ENCODE data around the gene MYH4. TPM values are rescaled to one million over a fixed set of nuclear protein-coding genes. Genes with fewer than 3 reads are reported as not detected.

The MYH4 gene
- total RNA-seq, 3 donors from 2014 or later = not detected

- no peaks in the 10 kb centered on the region for H3K9me3 ChIP-seq
- TF ChIP-seq CTCF (IDR thresholded peaks at IDR 0.05) (no peak), POLR2A (IDR thresholded peaks at IDR 0.05) (no peak), POLR2AphosphoS5 (IDR thresholded peaks at IDR 0.05) (no peak)
- no peak for DNase-seq (ENCODE audit: low spot score in 2 of 2)
- H3K4me3 ChIP-seq = no peak overlapping the region
- no peaks in the 10 kb centered on the region for H3K36me3 ChIP-seq
- H3K4me1 ChIP-seq = no peaks in the 10 kb centered on the region
- no peaks in the 10 kb centered on the region for H3K27me3 ChIP-seq
- no peak overlapping the region for H3K27ac ChIP-seq
- intact Hi-C loops (cut with DNase I; ENCODE audit: low total_unique reads) = no loop called here
Measured at GRCh38 chr17:10474536-10474935, 5.2 kb upstream of the MYH4 start.

DNA sequence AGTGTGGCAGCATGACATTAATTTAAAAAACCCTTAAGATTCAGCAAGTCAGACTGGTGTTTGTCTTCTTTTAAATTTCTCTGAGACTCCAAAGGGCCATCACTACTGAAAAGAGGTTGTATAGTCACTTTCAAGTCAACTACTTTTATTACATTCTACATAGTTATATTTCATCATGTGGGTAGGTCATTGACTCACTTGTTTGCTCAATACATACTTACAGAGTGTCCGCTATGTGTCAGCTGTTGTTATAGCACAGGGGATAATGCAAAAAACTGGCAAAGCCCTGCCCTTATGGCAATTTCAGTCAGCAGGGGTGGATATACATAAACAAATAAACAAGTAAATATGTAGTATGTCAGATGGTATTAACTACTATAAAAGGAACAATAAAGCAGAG, 2.5 kb upstream of the MYH4 start:
- intact Hi-C loops (cut with DNase I; ENCODE audit: low total_unique reads) = no loop called here
- H3K27me3 ChIP-seq = no peaks in the 10 kb centered on the region
- TF ChIP-seq CTCF (IDR thresholded peaks at IDR 0.05) = no peak
- TF ChIP-seq POLR2AphosphoS5 (IDR thresholded peaks at IDR 0.05) = no peak
- TF ChIP-seq POLR2A (IDR thresholded peaks at IDR 0.05) = no peak
- H3K27ac ChIP-seq = no peak overlapping the region
- no peak overlapping the region for H3K4me3 ChIP-seq
- no peaks in the 10 kb centered on the region for H3K4me1 ChIP-seq
- H3K36me3 ChIP-seq = no peaks in the 10 kb centered on the region
- H3K9me3 ChIP-seq = no peaks in the 10 kb centered on the region
- no peak for DNase-seq (ENCODE audit: low spot score in 2 of 2)

DNA sequence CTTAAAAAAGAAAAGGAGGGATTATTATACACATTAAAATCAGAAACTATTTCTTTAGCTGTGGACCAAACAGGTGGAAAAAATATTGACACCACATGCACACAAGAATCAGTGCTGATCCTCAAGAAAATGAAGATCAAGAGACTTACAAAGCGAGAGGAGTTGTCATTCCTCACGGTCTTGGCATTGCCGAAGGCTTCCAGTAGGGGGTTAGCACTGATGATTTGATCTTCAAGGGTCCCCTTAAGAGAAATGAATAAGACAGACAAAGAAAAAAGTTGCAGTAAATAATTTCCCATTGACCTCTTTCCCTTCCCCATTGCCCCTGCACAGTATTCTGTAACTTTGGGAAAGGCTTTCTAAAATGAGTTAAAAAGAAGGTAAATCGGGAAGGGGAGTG, 6.0 kb downstream of the MYH4 start:
- H3K27ac ChIP-seq = no peak overlapping the region
- no peaks in the 10 kb centered on the region for H3K4me1 ChIP-seq
- H3K4me3 ChIP-seq = no peak overlapping the region
- intact Hi-C loops (cut with DNase I; ENCODE audit: low total_unique reads) = no loop called here
- H3K27me3 ChIP-seq = no peaks in the 10 kb centered on the region
- no peak for DNase-seq (ENCODE audit: low spot score in 2 of 2)
- H3K36me3 ChIP-seq = no peaks in the 10 kb centered on the region
- peaks cover 0 to 5% of the 10 kb centered on the region in 2 donors for H3K9me3 ChIP-seq
- no peak for TF ChIP-seq POLR2A (IDR thresholded peaks at IDR 0.05)
- no peak for TF ChIP-seq CTCF (IDR thresholded peaks at IDR 0.05)
- no peak for TF ChIP-seq POLR2AphosphoS5 (IDR thresholded peaks at IDR 0.05)

- intact Hi-C loops (cut with DNase I; ENCODE audit: low total_unique reads) = no loop called here
Measured at GRCh38 chr17:10460062-10460461, 9.3 kb downstream of the MYH4 start.

DNA sequence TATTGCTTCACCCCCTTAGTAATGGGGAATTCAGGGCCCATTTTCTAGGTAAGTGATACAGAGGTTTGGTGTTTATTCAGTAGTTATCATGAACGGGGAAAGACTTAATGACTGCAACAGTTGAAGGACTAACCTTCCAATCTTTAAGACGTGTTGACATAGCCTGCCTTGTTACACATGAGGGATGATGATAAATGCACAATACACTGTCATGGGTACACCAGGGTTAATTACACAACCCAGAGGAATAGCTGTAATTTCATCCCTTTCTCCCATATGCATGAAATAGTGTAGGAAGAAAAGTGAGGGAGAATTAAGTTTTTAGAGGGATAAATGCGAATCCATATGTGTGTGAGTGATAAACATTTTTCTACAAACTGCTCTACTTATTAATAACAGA, 10.7 kb downstream of the MYH4 start:
- no peak for DNase-seq (ENCODE audit: low spot score in 2 of 2)
- Histone ChIP-seq H3K36me3 (no peaks in the 10 kb centered on the region), H3K27me3 (no peaks in the 10 kb centered on the region), H3K4me3 (no peak overlapping the region), H3K9me3 (no peaks in the 10 kb centered on the region), H3K27ac (no peak overlapping the region), H3K4me1 (no peaks in the 10 kb centered on the region)
- TF ChIP-seq POLR2A (IDR thresholded peaks at IDR 0.05) = no peak
- no peak for TF ChIP-seq CTCF (IDR thresholded peaks at IDR 0.05)
- TF ChIP-seq POLR2AphosphoS5 (IDR thresholded peaks at IDR 0.05) = no peak
- intact Hi-C loops (cut with DNase I; ENCODE audit: low total_unique reads) = no loop called here

More at GRCh38 chr17:10460062-10460461, 9.3 kb downstream of the MYH4 start:
- no peaks in the 10 kb centered on the region for H3K27me3 ChIP-seq
- H3K36me3 ChIP-seq = no peaks in the 10 kb centered on the region
- TF ChIP-seq CTCF (IDR thresholded peaks at IDR 0.05) (no peak), POLR2A (IDR thresholded peaks at IDR 0.05) (no peak), POLR2AphosphoS5 (IDR thresholded peaks at IDR 0.05) (no peak)
- H3K9me3 ChIP-seq = peaks cover 0 to 5% of the 10 kb centered on the region in 2 donors
- H3K4me1 ChIP-seq = no peaks in the 10 kb centered on the region
- H3K4me3 ChIP-seq = no peak overlapping the region
- H3K27ac ChIP-seq = no peak overlapping the region
- no peak for DNase-seq (ENCODE audit: low spot score in 2 of 2)
